Neutrophil (primary cell): ENCODE data around the gene CDH26.

ENCODE experiments used
- H3K27ac ChIP-seq: fragments of 200-600 bp; sonication (generic); 2 replicates; pipeline ENCODE4 v1.5.1; 2016; ENCODE audit warnings: mild to moderate bottlenecking, moderate library complexity
- H3K27me3 ChIP-seq: fragments of 200-600 bp; sonication (generic); 2 replicates; pipeline ENCODE4 v1.6.0; 2016; ENCODE audit warnings: mild to moderate bottlenecking
- H3K36me3 ChIP-seq: fragments of 200-600 bp; sonication (generic); 2 replicates; pipeline ENCODE4 v1.5.1; 2017
- H3K4me1 ChIP-seq, 2 experiments: fragments of 200-600 bp in 1 of 2; sonication (generic) in 1 of 2; 1 replicate in 1 of 2; 2 replicates in 1 of 2; pipeline versions ENCODE4 v1.5.1 to v1.6.1; 2013 to 2016; ENCODE audit warnings: low read depth in 1 of 2, low read length in 1 of 2, mild to moderate bottlenecking in 1 of 2, moderate library complexity in 1 of 2; ENCODE audit not compliant: control insufficient read depth in 1 of 2, insufficient read depth in 1 of 2
- H3K4me3 ChIP-seq, 2 experiments: fragments of 200-600 bp in 1 of 2; sonication (generic) in 1 of 2; 1 replicate in 1 of 2; 2 replicates in 1 of 2; pipeline ENCODE4 v1.5.1; 2013 to 2016; ENCODE audit warnings: low read depth in 1 of 2, low read length in 1 of 2, mild to moderate bottlenecking in 1 of 2, moderate library complexity in 1 of 2
- H3K9me3 ChIP-seq: fragments of 200-600 bp; sonication (generic); 2 replicates; pipeline ENCODE4 v1.5.1; 2016
- TF ChIP-seq, protein P1 (sequence below): fragments of 200-600 bp; sonication (generic); IDR thresholded peaks from 2 replicates; pipeline ENCODE4 v1.5.1; 2016; ENCODE audit warnings: antibody characterized with exemption

CDH26 gene

DNA sequence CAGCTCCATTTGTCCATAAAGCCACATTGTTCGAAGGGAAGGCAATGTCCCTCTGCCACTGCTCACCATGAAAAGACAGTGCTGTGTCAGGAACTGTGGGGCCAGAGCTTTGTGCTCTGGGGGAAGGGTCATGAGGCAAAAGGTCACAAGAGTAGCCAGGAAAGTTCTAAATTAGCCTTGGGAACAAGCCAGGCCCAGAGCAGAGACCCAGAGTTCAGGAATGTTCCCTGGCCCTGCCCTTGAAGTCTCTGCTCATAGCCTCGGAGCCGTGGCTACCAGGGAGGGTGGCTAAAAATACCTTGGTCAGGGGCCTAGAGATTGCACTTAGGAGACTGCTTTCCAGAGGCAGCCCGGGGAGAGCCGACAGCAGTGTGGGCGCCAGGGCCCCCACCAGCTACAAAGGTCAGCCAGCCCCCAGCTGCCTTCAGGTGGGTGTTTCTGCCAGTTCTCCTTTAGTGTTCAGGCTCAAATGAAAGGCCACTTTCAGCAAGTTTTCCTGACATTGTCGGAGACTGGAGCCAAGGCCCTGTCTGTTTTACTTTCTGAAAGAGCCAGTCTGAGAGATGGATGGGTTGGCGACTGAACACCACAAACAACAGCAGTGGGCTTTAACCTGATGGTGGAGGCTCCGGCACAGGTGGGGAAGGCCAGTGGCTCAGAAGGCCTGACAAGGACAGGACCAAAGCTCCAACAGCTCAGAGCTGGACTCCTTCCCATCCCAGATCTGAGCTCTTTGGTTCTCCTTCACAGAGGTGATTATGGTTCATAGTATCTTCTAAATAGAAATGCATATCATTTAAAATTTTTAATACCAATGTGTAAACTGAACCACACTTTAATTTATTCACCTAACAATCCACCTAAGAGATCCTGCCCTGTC, 76.2 kb downstream of the CDH26 start:
- H3K4me3 ChIP-seq: no peak overlapping the region
- H3K27me3 ChIP-seq: no peaks in the 10 kb centered on the region
- TF ChIP-seq, protein P1, sequence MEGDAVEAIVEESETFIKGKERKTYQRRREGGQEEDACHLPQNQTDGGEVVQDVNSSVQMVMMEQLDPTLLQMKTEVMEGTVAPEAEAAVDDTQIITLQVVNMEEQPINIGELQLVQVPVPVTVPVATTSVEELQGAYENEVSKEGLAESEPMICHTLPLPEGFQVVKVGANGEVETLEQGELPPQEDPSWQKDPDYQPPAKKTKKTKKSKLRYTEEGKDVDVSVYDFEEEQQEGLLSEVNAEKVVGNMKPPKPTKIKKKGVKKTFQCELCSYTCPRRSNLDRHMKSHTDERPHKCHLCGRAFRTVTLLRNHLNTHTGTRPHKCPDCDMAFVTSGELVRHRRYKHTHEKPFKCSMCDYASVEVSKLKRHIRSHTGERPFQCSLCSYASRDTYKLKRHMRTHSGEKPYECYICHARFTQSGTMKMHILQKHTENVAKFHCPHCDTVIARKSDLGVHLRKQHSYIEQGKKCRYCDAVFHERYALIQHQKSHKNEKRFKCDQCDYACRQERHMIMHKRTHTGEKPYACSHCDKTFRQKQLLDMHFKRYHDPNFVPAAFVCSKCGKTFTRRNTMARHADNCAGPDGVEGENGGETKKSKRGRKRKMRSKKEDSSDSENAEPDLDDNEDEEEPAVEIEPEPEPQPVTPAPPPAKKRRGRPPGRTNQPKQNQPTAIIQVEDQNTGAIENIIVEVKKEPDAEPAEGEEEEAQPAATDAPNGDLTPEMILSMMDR: no peak
- H3K9me3 ChIP-seq: no peaks in the 10 kb centered on the region
- H3K4me1 ChIP-seq: peaks cover 0 to 9% of the 10 kb centered on the region in 2 experiments
- H3K27ac ChIP-seq: no peak overlapping the region
- no peaks in the 10 kb centered on the region for H3K36me3 ChIP-seq

DNA sequence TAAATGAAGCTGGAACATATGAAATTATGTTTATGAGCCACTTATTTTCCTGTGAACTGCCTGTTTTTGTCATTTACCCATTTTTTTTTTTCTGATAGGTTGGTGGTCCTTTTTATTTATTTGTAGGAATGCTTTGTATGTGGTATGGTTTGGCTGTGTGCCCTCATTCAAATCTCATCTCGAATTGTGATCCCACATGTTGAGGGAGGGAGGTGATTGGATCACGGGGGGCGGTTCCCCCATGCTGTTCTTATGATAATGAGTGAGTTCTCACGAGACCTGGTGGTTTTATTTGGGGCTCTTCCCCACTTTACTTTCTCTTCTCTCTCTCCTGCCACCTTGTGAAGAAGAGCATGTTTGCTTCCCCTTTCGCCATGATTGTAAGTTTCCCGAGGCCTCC, 77.3 kb downstream of the CDH26 start:
- no peaks in the 10 kb centered on the region for H3K9me3 ChIP-seq
- TF ChIP-seq, protein P1: no peak
- H3K4me3 ChIP-seq: no peak overlapping the region
- H3K36me3 ChIP-seq: no peaks in the 10 kb centered on the region
- H3K27ac ChIP-seq: no peak overlapping the region
- peaks cover 0 to 7% of the 10 kb centered on the region in 2 experiments for H3K4me1 ChIP-seq
- no peaks in the 10 kb centered on the region for H3K27me3 ChIP-seq

DNA sequence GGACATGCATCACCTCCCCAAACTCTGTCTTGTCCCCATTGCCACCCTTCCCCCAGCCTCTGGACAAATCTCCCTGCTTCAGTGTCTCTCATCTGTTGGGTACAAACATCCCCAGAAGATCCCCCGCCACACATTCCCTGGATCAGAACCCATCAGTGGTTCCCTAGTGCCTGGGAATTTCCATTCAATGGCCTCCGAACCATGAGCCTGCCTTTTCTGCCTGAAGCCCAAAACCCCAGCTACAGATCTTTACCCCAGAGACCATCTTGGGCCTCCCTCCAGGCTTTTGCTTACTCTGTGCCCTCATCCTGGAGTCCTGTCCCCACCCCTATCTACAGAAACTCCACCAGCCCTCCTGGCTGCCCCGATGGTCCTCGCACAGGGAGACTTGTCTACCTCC, 78.1 kb downstream of the CDH26 start:
- Histone ChIP-seq H3K36me3 (no peaks in the 10 kb centered on the region), H3K9me3 (no peaks in the 10 kb centered on the region), H3K27ac (no peak overlapping the region), H3K27me3 (no peaks in the 10 kb centered on the region), H3K4me1 (peaks cover 7% of the 10 kb centered on the region in 2 experiments), H3K4me3 (no peak overlapping the region)
- TF ChIP-seq, protein P1: no peak

DNA sequence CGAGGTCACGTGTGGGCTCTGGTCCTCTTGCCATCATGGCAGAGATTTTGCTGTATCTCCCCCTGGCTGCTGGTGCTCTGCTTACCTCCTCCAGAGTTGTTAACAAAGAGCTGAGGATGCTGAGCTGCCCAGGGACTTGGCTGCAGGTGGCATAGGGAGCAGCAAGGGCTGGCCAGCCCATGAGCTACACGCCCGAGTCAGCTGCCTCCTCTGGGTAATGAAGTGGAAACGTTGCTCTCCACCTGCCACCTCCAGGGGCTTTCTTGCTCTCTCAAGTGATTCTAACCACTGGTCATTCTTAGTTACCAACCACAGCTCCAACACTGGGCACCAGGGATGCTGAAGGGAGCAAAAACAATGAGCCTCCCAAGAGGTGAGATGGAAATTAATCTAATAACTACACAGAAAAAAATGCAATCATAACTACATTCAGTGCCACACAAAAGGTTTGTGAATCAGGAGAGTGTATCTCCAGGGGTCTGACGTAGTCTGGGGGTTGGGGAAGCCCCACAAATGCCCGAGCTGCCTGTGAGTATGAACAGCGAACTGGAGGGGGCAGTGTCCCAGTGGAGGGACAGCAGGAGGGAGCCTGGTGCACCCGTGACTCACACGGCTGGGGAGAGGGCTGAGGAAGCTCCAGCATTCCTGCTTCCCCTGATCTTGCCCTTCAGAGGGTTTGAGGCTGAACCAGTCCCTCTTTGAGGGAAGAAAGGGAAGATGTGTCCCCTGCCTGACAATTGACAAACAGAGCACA, 78.7 kb downstream of the CDH26 start:
- Histone ChIP-seq H3K36me3 (no peaks in the 10 kb centered on the region), H3K4me1 (peaks cover 12 to 13% of the 10 kb centered on the region in 2 experiments), H3K4me3 (no peak overlapping the region), H3K27me3 (no peaks in the 10 kb centered on the region), H3K9me3 (no peaks in the 10 kb centered on the region), H3K27ac (no peak overlapping the region)
- TF ChIP-seq, protein P1: no peak

DNA sequence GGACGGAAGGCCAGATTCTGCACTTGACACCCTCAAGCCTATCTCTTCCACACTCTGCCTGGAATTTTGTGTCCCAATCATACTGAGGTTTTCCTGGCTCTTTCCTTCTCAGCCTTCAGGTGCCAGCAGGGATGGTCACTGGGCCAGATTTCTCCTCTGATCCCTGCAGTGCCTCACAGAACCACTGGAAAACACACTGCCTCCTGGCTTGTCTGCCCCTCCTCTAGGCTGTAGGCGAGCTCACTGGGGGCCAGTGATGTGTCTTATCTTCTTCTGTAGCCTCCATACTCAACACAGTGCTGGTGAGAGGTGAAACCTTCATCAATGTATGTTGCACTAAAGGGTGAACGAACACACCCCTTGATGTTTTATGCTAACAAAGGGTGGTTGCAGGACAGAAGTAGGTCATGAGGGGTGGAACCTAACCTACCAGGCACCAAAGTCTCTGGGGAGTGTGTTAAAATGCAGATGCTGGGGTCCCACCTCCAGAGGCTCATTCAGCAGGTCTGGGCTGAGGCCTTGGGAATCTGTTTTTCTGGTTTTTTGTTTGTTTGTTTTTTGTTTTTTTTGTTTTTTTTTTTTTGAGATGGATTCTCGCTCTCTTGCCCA, 80.3 kb downstream of the CDH26 start:
- H3K4me1 ChIP-seq: peaks cover 20 to 26% of the 10 kb centered on the region in 2 experiments
- no peaks in the 10 kb centered on the region for H3K27me3 ChIP-seq
- H3K36me3 ChIP-seq: no peaks in the 10 kb centered on the region
- TF ChIP-seq, protein P1: no peak
- H3K9me3 ChIP-seq: no peaks in the 10 kb centered on the region
- H3K4me3 ChIP-seq: no peak overlapping the region
- H3K27ac ChIP-seq: no peak overlapping the region
